ENCODE measurements around the gene ZNF491. TPM values are rescaled to one million over a fixed set of nuclear protein-coding genes. Genes with fewer than 3 reads are reported as not detected.

Gene ZNF491
- total RNA-seq, 6 experiments from 2014 or later = 0.37 to 1.3 (median 0.98) TPM

DNA sequence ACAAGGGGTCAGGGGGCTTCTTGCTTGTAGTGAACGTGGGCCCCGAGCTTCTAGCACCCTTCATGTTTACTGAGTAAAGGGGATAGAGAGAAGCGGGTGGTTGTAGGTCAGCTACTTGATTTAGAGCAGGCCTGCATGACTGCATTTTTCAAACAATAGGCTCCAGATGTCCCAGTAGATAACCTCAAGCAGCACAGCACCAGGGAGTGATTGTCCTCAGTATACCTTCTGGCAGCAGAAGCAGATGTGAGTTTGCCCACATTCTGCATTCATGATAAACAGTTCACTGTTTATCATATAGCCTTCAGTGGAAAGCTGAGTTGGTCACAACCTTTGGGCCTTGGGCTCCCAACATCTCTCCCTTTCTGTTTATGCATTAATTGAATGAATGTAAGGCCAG is 55.0 kb downstream of the ZNF491 start:
- Histone ChIP-seq H3K36me3 (no peaks in the 10 kb centered on the region), H3K4me3 (no peak overlapping the region), H3K9me3 (no peaks in the 10 kb centered on the region), H3K27me3 (no peaks in the 10 kb centered on the region), H3K27ac (no peak overlapping the region), H3K4me1 (no peaks in the 10 kb centered on the region)
- WGBS (ENCODE audit: insufficient coverage, low coverage, low lambda C conversion rate, missing lambda C conversion rate) = 70% methylated on average over 3 of the region's 3 CpGs
- intact Hi-C loops (cut with DNase I) = no loop called here
- ATAC-seq = no peak
- TF ChIP-seq, protein P1, sequence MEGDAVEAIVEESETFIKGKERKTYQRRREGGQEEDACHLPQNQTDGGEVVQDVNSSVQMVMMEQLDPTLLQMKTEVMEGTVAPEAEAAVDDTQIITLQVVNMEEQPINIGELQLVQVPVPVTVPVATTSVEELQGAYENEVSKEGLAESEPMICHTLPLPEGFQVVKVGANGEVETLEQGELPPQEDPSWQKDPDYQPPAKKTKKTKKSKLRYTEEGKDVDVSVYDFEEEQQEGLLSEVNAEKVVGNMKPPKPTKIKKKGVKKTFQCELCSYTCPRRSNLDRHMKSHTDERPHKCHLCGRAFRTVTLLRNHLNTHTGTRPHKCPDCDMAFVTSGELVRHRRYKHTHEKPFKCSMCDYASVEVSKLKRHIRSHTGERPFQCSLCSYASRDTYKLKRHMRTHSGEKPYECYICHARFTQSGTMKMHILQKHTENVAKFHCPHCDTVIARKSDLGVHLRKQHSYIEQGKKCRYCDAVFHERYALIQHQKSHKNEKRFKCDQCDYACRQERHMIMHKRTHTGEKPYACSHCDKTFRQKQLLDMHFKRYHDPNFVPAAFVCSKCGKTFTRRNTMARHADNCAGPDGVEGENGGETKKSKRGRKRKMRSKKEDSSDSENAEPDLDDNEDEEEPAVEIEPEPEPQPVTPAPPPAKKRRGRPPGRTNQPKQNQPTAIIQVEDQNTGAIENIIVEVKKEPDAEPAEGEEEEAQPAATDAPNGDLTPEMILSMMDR (IDR thresholded peaks at IDR 0.05) = no peak
- TF ChIP-seq POLR2A (IDR thresholded peaks at IDR 0.05) = no peak
- DNase-seq = no peak

DNA sequence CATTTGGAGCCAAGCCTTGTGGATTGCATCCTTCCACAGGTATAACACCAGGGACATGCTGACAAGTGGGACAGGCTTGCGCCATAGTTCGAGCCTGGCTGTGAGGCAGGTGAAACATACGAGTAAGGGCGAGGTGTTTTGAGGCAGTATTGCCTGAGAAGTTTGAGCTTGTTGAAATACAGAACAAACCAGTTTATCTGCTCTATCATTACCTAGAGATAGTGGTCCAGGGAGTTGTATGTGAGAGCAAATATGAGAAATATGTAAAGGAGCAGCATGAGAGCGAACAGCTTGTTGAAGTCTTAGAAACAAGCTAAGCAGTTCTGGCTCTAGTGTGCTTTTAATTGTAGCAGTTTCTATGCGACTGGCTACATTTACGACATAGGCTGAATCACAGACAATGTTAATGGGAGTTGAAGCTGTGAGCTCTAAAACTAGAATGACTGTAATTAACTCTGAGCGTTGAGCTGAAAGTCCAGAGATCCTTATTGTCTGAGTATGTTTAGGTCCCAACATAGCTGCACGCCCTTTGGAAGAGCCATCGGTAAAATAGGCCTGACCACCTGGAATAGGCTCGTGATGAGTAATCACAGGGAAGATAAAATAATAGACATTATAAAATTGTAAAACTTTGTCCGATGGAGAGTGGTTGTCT is 58.4 kb downstream of the ZNF491 start:
- Histone ChIP-seq H3K27me3 (no peaks in the 10 kb centered on the region), H3K4me3 (no peak overlapping the region), H3K27ac (no peak overlapping the region), H3K36me3 (no peaks in the 10 kb centered on the region), H3K4me1 (no peaks in the 10 kb centered on the region), H3K9me3 (no peaks in the 10 kb centered on the region)
- DNase-seq = no peak
- no peak for ATAC-seq
- 80% methylated on average over 9 of the region's 12 CpGs for WGBS (ENCODE audit: insufficient coverage, low coverage, low lambda C conversion rate, missing lambda C conversion rate)
- intact Hi-C loops (cut with DNase I) = no loop called here
- TF ChIP-seq, protein P1 (IDR thresholded peaks at IDR 0.05) = no peak
- no peak for TF ChIP-seq POLR2A (IDR thresholded peaks at IDR 0.05)

Other genes with a start within 250 kb of the ZNF491 start
- gene ELOF1, start 239.3 kb upstream of the ZNF491 start, total RNA-seq = 10 to 100 TPM; 21.9 to 33.5 (median 24.9) TPM
- 10 to 100 TPM; 10.4 to 28.5 (median 21.5) TPM for gene ACP5, start 220.9 kb upstream of the ZNF491 start, total RNA-seq
- 1 to 10 TPM; 2.7 to 5.4 (median 4.6) TPM for gene ZNF627, start 201.0 kb upstream of the ZNF491 start, total RNA-seq
- gene ZNF823, start 59.6 kb upstream of the ZNF491 start, total RNA-seq = 1 to 10 TPM; 2.9 to 5.1 (median 3.4) TPM
- gene ZNF441, start 31.5 kb upstream of the ZNF491 start, total RNA-seq = 1 to 10 TPM; 2.6 to 4.4 (median 3.2) TPM
- gene ZNF440, start 15.8 kb downstream of the ZNF491 start, total RNA-seq = 1 to 10 TPM; 2.0 to 5.6 (median 3.7) TPM
- 1 to 10 TPM in 2 of 6 experiments, under 1 TPM in 4; 0.43 to 1.3 (median 0.66) TPM for gene ZNF439, start 50.2 kb downstream of the ZNF491 start, total RNA-seq
- gene ZNF69, start 89.3 kb downstream of the ZNF491 start, total RNA-seq = 1 to 10 TPM; 6.1 to 10.0 (median 9.2) TPM
- 1 to 10 TPM; 5.1 to 7.6 (median 5.5) TPM for gene ZNF700, start 126.6 kb downstream of the ZNF491 start, total RNA-seq
- 1 to 10 TPM in 2 of 6 experiments, under 1 TPM in 4; 0.25 to 2.6 (median 0.70) TPM for gene ZNF763, start 166.5 kb downstream of the ZNF491 start, total RNA-seq
- 1 to 10 TPM; 1.1 to 7.4 (median 2.5) TPM for gene ZNF433, start 237.2 kb downstream of the ZNF491 start, total RNA-seq